Gastroesophageal sphincter (tissue), 3 donors: ENCODE results near the gene SLC3A2.
A peak's percentile ranks its signal among the peaks of the same experiment; 100 is the strongest.

ENCODE experiments used
- CTCF ChIP-seq, 4 experiments: fragments of 200-600 bp in 2 of 4; fragments of 450-650 bp in 2 of 4; sonication (generic) in 1 of 4; IDR thresholded peaks; one replicate each; pipeline ENCODE4 v1.5.1; 2017 to 2019; ENCODE audit warnings: antibody characterized with exemption in 4 of 4, mild to moderate bottlenecking in 2 of 4, moderate library complexity in 2 of 4
- POLR2A ChIP-seq, 2 donors: fragments of 450-650 bp; IDR thresholded peaks; one replicate each; pipeline ENCODE4 v1.6.1; 2017; ENCODE audit warnings: antibody characterized with exemption in 2 of 2, mild to moderate bottlenecking in 2 of 2, moderate library complexity in 1 of 2
- POLR2AphosphoS5 ChIP-seq: sonication (generic); formaldehyde crosslinking; IDR thresholded peaks from one replicate; pipeline ENCODE4 v1.6.1; 2017; ENCODE audit warnings: antibody characterized with exemption

GRCh38 chr11:62841361-62842170, 39.1 kb upstream of the SLC3A2 start:
- TF ChIP-seq CTCF (IDR thresholded peaks at IDR 0.05): peak in 2 of 4 experiments; percentile 2 to 37
- TF ChIP-seq POLR2A (IDR thresholded peaks at IDR 0.05): peak; percentile 100
- TF ChIP-seq POLR2AphosphoS5: peak; percentile 100
